HG03439 (cell line): ENCODE measurements around the gene ZNF653.
"Not testable (repeated sequence)": the region's sequence is repeated elsewhere in the genome, so short reads cannot be mapped to it uniquely, and the experiment has no call there.

ENCODE experiments used
- ATAC-seq: cut with Tn5 transposase; IDR thresholded peaks from one replicate; pipeline ENCODE4 v1.9.1; 2021; ENCODE audit warnings: mild to moderate bottlenecking, moderate library complexity; ENCODE audit not compliant: unreplicated experiment

ZNF653 gene

GRCh38 chr19:11458236-11458900 is 47.3 kb downstream of the ZNF653 start:
- ATAC-seq, result no peak

- no peak for ATAC-seq
These were observed 47.8 kb downstream of the ZNF653 start for GRCh38 chr19:11457831-11458230.

GRCh38 chr19:11457115-11457514 is 48.5 kb downstream of the ZNF653 start:
- no peak for ATAC-seq

GRCh38 chr19:11456659-11457058 is 49.0 kb downstream of the ZNF653 start:
- ATAC-seq, result no peak

DNA sequence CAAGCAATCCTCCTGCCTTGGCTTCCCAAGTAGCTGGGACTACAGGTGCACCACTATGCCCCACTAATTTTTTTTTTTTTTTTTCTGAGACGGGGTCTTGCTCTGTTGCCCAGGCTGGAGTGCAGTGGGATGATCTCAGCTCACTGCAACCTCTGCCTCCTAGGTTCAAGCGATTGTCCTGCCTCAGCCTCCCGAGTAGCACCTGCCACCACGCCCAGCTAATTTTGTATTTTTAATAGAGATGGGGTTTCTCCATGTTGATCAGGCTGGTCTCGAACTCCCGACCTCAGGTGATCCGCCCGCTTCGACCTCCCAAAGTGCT is 50.4 kb downstream of the ZNF653 start:
- ATAC-seq, result not testable (repeated sequence)

DNA sequence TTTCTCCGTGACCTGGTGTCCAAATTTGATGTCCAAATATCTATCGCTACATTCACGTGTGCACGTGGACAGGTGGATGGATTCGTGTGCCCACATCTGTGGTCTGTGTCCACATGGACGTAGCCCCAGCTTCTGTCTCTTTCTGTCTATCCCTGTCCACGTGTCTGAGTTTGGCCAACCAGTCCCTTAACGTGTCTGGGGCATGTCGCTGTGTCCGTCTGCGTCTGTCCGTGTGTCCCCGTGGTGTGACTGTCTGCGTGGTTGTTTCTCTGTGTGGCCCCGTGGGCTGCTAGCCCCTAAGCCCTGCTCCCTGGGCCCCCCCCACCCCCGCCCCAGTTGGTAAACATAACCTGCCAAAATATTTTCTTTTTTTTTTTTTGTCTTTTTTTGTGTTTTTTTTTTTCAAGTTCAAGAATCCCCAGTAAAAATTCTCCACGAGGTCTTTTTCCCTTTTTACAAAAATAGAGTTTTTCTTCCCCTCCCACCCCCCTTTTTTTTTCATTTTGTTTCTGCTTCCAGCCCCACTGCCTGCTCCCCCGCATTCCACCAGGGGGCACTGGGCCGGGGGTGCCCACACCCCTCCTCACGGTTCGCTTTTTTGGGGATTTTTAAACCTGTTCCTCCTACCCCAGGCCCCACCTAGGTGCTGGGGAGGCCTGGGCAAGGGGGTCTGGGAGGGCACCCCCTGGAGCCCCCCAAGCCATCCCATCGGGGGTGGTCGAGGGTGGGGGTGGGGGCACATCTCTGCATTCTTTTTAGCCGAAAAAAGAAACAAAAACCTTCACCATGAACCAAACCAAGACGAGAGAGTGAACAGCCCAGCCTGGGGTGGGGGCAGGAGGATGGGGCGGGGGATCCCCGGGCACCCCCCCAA is 51.9 kb downstream of the ZNF653 start:
- ATAC-seq, result no peak

GRCh38 chr19:11452620-11453310 is 52.9 kb downstream of the ZNF653 start:
- ATAC-seq, result no peak

DNA sequence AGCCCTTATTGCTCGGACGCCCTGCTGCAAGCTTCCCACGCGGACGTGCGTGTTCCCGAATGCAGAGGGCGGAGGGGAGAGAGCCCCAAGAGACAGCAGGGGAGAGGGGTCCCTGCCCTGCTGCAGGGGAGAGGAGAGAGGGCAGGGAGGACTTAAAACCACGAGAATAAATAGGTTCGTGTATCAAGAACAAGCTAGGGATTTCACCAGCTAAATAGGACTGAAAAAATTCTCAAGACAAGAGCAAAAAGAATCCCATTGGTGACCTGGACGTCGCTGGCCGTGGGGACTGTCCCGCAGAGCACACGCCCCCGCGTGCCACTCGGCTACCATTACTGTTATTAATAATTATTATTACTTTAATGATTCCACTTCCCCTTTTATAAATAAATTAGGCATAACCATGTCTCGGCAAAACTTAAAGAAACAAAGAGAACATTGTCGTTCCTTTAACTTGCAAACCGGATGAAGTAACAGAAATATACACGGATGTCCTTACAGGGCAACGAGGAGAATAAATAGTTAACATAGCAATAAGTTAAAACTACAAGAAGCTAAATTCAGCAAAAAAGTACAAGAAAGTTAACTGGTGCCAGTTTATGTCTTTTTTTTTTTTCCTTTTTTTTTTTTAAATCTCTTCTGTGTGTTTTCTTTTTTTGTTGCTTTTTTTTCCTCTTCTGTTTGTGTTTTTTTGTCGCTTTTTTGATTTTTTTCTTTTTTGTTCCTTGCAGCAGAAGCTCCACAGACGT is 53.6 kb downstream of the ZNF653 start:
- no peak for ATAC-seq

- no peak for ATAC-seq
These were observed 54.2 kb downstream of the ZNF653 start for GRCh38 chr19:11451327-11451870.

DNA sequence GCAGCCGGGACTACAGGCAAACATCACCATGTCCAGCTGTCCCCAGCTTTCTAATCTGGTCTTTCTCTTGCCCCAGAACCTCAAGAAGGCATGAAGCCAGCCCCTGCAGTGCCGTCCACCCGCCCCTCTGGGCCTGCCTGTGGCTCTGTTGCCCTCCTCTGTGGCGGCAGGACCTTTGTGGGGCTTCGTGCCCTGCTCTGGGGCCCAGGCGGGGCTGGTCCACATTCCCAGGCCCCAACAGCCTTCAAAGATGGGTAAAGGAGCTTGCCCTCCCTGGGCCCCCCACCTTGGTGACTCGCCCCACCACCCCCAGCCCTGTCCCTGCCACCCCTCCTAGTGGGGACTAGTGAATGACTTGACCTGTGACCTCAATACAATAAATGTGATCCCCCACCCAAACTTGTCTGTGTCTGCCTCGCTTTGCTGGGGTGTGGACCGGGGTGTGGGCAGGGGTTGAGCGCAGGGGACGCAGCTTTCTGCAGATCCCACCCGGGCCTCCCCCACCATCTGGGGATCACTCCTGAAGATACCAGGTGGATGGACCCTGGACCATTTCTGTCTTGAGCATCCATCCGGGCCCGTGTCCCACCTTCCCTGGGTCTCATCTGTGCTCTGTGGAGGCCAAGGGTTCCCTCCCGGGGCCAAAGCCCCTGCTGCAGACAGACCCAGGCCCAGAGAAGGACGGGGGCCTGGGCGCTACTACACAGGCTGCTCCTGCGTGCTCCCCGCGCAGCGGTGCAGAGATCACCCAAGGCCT is 54.9 kb downstream of the ZNF653 start:
- ATAC-seq, result no peak

DNA sequence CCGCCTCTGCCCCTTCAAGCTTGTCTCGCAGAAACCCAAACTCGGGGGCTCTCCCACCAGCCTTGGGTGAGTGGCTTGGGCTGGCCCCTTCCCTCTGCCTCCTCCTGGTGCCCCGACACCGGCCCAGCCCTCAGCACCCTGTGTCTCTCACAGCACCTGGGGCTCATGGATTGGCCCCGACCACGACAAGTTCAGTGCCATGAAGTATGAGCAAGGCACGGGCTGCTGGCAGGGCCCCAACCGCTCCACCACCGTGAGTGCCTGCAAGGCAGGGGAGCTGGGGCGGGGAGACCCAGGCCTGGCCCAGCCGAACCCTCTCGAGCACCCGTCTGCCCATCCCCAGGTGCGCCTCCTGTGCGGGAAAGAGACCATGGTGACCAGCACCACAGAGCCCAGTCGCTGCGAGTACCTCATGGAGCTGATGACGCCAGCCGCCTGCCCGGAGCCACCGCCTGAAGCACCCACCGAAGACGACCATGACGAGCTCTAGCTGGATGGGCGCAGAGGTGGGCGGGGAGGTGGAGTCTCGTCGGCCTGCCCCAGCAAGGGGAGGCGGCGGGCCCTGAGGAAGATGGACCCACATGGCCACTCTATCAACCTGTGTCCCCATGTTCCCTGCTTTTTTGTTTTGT is 56.6 kb downstream of the ZNF653 start:
- no peak for ATAC-seq

- ATAC-seq, result no peak
These were observed 57.2 kb downstream of the ZNF653 start for GRCh38 chr19:11448410-11448809.

- no peak for ATAC-seq
These were observed 58.0 kb downstream of the ZNF653 start for GRCh38 chr19:11447347-11448262.

- no peak for ATAC-seq
These were observed 58.9 kb downstream of the ZNF653 start for GRCh38 chr19:11446652-11447301.

DNA sequence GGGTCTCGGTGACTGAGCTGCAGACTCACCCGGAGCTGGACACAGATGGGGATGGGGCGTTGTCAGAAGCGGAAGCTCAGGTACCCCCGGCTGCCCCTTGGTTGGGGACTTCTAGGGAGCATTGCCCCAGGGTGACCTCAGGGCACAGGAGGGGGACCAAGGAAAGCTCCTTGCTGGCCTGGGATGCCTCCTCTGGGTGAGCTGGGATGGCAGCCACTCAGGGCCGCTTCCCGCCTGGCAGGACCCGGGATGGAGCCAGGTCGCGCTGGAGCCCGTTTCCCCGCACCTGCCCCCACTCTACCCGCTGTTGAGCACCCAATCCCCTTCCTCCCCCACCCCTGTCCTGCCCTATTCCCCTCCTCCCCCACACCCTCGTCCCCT is 59.4 kb downstream of the ZNF653 start:
- no peak for ATAC-seq

GRCh38 chr19:11445141-11445540 is 60.5 kb downstream of the ZNF653 start:
- ATAC-seq, result no peak

DNA sequence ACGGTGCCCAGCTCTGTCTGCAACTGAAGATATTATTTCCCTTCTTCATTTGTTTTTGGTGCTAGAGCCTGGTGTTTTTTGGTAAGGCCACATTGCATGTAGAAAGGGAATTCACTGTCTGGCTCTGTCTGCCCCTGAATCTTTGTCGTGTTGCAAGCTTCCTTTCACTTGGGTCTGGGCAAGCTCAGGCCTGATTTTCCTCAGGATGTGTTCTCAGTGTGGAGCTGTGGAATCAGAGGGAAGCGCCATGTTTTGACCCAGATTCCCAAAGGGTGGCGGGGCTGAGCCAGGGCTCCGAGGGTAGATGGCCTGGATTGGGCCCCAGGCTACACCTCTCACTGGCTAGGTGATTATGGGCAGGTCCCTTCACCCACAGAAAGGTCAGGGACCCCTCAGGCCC is 61.6 kb downstream of the ZNF653 start:
- no peak for ATAC-seq

DNA sequence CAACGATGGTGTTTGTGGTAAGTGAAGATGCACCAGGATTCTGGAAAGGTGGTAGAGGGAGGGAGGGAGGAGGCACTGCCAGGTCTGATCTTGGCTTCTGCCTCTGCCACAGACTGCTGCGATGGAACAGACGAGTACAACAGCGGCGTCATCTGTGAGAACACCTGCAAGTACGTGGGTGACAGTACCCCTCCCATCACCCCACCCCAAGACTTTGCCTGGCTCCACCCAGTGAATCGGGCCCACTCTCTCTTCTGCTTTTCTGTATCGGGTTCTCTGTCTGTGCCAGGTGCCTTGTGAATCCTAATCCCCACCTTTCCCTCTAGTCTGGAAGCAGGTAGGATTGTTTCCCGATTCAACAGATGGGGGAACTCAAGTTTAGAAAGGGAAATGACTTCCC is 67.7 kb downstream of the ZNF653 start:
- no peak for ATAC-seq
